ENCODE results near the gene EPC1. TPM values are rescaled to one million over a fixed set of nuclear protein-coding genes. Genes with fewer than 3 reads are reported as not detected.
A peak's percentile ranks its signal among the peaks of the same experiment; 100 is the strongest.

The EPC1 gene
- total and polyA plus RNA-seq, 9 of the 15 experiments (the other 6 are each of a cell fraction or from before 2014, with no cell fraction given), result 7.0 to 43.6 (median 16.1) TPM

DNA sequence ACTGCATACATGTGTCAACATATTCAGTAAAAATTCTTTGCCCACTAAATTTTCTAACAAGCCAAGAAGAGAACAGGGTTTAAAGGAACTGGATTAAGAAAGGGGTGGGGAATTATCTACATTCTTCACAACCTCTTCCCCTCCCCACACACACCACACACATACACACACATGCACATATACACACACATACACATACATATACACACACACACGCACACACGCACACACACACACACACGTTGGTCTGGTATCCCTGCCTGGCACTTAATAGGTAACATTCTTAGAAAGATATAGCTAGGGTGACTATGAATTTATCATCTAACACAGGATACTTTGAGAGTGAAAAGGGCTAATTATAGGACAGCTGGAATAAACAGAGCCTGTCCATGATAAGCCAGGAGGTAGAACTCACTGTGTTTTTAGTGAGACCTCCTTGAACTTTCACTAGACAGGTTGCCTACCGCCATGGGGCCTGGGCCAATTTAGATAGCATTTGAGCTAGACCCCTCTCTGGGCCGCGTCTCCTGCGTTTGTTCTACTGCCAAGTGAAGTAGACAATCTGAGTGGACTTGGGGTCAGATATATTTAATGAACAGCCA, 33.1 kb upstream of the EPC1 start (continued):
- TF ChIP-seq, protein P1, sequence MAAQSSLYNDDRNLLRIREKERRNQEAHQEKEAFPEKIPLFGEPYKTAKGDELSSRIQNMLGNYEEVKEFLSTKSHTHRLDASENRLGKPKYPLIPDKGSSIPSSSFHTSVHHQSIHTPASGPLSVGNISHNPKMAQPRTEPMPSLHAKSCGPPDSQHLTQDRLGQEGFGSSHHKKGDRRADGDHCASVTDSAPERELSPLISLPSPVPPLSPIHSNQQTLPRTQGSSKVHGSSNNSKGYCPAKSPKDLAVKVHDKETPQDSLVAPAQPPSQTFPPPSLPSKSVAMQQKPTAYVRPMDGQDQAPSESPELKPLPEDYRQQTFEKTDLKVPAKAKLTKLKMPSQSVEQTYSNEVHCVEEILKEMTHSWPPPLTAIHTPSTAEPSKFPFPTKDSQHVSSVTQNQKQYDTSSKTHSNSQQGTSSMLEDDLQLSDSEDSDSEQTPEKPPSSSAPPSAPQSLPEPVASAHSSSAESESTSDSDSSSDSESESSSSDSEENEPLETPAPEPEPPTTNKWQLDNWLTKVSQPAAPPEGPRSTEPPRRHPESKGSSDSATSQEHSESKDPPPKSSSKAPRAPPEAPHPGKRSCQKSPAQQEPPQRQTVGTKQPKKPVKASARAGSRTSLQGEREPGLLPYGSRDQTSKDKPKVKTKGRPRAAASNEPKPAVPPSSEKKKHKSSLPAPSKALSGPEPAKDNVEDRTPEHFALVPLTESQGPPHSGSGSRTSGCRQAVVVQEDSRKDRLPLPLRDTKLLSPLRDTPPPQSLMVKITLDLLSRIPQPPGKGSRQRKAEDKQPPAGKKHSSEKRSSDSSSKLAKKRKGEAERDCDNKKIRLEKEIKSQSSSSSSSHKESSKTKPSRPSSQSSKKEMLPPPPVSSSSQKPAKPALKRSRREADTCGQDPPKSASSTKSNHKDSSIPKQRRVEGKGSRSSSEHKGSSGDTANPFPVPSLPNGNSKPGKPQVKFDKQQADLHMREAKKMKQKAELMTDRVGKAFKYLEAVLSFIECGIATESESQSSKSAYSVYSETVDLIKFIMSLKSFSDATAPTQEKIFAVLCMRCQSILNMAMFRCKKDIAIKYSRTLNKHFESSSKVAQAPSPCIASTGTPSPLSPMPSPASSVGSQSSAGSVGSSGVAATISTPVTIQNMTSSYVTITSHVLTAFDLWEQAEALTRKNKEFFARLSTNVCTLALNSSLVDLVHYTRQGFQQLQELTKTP (IDR thresholded peaks at IDR 0.05; ENCODE audit: low read depth in 1 of 2, partially characterized antibody in 2 of 2), result peak; percentile 47 to 78
- TF ChIP-seq ZEB2 (IDR thresholded peaks at IDR 0.05), result peak; percentile 51; the same call in 1 of the 2 replicates
- peak; percentile 90; the same call in 1 of the 2 replicates for TF ChIP-seq HDGF (IDR thresholded peaks at IDR 0.05)
- TF ChIP-seq, protein P2, sequence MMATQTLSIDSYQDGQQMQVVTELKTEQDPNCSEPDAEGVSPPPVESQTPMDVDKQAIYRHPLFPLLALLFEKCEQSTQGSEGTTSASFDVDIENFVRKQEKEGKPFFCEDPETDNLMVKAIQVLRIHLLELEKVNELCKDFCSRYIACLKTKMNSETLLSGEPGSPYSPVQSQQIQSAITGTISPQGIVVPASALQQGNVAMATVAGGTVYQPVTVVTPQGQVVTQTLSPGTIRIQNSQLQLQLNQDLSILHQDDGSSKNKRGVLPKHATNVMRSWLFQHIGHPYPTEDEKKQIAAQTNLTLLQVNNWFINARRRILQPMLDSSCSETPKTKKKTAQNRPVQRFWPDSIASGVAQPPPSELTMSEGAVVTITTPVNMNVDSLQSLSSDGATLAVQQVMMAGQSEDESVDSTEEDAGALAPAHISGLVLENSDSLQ (IDR thresholded peaks at IDR 0.05), result no peak
- no peak for TF ChIP-seq HDAC8 (tag; IDR thresholded peaks at IDR 0.05)
- no peak for TF ChIP-seq HDAC6 (IDR thresholded peaks at IDR 0.05; ENCODE audit: low read depth, low read length)
- no peak for TF ChIP-seq SPI1 (IDR thresholded peaks at IDR 0.05; ENCODE audit: borderline replicate concordance, low read depth, low read length)
- TF ChIP-seq PHB2 (IDR thresholded peaks at IDR 0.05; ENCODE audit: low read depth), result 0 out of 2 replicates have a peak, but pooled peaks have one; percentile 26
- no peak for TF ChIP-seq BACH1 (tag; IDR thresholded peaks at IDR 0.05)
- TF ChIP-seq ATF7 (IDR thresholded peaks at IDR 0.05), result no peak
- TF ChIP-seq, protein P3, sequence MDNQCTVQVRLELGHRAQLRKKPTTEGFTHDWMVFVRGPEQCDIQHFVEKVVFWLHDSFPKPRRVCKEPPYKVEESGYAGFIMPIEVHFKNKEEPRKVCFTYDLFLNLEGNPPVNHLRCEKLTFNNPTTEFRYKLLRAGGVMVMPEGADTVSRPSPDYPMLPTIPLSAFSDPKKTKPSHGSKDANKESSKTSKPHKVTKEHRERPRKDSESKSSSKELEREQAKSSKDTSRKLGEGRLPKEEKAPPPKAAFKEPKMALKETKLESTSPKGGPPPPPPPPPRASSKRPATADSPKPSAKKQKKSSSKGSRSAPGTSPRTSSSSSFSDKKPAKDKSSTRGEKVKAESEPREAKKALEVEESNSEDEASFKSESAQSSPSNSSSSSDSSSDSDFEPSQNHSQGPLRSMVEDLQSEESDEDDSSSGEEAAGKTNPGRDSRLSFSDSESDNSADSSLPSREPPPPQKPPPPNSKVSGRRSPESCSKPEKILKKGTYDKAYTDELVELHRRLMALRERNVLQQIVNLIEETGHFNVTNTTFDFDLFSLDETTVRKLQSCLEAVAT (IDR thresholded peaks at IDR 0.05), result peak; percentile 85

Measured in K562 (cell line).